ENCODE data around the gene APOOL.
"Not testable (repeated sequence)": the region's sequence is repeated elsewhere in the genome, so short reads cannot be mapped to it uniquely, and the experiment has no call there.

Gene APOOL, protein sequence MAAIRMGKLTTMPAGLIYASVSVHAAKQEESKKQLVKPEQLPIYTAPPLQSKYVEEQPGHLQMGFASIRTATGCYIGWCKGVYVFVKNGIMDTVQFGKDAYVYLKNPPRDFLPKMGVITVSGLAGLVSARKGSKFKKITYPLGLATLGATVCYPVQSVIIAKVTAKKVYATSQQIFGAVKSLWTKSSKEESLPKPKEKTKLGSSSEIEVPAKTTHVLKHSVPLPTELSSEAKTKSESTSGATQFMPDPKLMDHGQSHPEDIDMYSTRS

DNA sequence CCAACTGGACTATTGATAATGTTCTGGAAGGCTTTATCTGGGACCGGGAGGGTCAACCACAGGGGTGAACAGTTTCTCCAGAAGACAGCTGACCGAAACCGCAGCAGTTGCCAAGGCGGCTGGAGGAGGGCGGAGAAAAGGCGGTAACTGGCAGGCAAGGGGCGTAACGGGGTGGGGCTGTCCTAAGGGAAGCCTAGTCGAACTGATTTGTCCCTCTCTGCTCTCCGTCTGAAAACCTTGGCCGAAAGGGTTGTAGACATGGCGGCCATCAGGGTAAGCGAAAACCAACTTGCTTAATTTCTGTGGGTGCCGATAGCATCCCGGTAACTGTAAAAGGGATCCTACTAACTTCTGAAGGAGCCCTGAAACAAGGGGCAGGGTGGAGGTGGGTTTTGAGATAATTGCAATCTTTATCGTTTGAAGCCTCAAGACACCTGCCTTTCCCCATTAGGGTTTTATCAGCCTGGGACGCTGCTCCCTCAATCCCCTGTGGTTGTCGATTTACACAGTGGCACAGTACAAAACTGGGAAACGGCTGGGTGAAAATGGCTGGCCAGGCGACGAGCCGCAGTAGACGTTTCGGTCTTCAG, at the start of gene APOOL:
APOOL (plus strand) TSS at position 223 of the 590 bp plus-strand sequence; CDS start at position 259, 36 bp downstream.
- peak; percentile 69 for DNase-seq (ENCODE audit: low spot score)

DNA sequence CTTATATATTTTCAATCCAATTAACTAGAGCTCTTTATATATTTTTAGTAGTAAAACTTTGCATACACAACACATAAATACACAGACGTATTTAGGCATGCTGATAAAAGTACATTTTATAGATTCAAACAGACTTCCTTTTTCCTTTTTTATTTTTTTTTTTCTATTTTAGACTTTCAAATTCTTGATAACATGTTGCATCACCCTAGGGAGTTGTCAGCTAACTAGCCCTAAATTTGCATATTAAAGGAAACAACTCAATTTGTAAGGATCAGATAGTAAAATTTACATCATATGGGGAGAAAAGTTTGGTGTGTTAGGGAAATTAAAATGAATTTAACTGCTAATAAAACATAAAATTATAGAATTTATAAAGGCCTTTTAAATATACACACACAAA, 47.4 kb upstream of the APOOL start:
- no peak for DNase-seq (ENCODE audit: low spot score)

DNA sequence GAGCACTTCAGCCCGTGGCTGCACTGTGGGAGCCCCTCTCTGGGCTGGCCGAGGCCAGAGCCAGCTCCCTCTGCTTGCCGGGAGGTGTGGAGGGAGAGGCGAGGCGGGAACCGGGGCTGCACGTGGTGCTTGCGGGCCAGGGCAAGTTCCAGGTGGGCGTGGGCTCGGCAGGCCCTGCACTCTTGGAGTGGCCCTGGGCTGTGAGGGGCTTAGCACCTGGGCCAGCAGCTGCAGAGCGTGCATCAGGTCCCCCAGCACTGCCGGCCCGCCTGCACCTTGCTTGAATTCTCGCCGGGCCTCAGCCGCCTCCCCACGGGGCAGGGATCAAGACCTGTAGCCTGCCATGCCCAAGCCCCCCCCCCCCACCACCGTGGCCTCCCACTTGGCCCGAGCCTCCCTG, 28.9 kb upstream of the APOOL start:
- DNase-seq (ENCODE audit: low spot score), result no peak

DNA sequence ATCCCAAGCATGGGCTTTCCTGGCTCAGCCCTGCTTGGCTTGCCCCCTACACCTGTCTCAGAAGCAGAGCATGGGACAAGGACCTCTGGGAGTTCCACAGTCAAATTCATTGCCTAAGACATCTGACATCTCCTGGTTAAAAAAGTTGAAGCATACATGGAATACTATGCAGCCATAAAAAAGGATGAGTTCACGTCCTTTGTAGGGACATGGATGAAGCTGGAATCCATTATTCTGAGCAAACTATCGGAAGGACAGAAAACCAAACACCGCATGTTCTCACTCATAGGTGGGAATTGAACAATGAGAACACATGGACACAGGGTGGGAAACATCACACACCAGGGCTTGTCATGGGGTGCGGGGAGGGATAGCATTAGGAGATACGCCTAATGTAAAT, 11.9 kb upstream of the APOOL start:
- DNase-seq (ENCODE audit: low spot score), result not testable (repeated sequence)

DNA sequence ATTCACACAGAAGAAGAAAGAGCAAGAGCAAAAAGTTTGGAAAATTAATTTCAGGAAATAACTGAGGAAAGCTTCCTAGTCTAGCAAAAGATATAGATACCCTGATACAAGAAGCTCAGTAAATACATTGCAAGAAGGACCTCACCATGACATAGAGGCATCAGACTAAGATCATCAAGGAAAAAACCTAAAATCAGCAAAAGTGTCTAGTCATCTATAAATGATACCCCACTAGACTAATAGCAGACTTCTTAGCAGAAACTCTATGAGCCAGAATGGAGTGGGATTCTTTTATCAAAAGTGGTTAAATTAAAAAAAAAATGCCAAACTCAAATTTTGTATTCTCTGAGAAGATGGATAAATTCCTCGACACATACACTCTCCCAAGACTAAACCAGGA, 10.5 kb upstream of the APOOL start:
- DNase-seq (ENCODE audit: low spot score), result no peak

DNA sequence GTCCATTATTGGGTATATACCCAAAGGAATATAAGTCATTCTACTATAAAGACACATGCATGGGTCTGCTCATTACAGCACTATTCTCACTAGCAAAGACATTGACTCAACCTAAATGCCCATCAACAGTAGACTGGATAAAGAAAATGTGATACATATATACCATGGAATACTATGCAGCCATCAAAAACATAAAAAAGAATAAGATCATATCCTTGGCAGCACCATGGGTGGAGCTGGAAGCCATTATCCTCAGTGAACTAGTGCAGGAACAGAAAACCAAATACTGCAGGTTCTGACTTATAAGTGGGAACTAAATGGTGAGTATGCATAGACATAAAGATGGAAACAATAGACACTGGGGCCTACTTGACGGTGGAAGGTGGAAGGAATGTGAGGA, 2.3 kb upstream of the APOOL start:
- no peak for DNase-seq (ENCODE audit: low spot score)

DNA sequence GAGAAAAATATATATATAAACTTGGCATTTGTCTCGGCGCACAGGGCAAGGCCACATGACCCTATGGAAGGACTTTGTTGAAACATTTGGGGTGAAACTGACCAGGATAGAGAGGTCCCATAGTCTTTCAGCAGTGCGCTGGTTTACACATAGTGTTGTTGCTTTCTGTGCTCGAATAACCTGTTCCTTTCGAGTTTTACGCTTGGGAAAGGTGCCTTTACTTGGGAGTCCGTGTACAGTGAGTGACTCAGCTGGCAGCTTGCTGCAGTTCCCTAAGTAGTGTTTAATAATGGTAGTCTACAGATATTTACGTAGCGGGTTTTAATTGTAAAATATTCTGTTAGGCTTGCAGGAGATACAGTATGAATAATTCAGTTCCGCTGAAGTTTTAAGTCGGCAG, 578 bp downstream of the APOOL start:
- DNase-seq (ENCODE audit: low spot score), result no peak

DNA sequence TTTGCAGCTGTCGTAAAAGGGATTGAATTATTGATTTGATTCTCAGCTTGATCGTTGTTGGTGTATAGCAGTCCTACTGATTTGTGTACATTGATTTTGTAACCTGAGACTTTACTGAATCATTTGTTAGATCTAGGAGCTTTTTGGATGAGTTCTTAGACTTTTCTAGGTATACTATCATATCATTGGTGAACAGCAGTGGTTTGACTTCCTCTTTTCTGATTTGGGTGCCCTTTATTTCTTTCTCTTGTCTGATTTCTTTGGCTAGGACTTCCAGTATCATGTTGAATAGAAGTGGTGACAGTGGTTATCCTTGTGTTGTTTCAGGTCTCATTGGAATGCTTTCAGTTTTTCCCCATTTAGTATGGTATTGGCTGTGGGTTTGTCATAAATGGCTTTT, 8.4 kb downstream of the APOOL start:
- no peak for DNase-seq (ENCODE audit: low spot score)

DNA sequence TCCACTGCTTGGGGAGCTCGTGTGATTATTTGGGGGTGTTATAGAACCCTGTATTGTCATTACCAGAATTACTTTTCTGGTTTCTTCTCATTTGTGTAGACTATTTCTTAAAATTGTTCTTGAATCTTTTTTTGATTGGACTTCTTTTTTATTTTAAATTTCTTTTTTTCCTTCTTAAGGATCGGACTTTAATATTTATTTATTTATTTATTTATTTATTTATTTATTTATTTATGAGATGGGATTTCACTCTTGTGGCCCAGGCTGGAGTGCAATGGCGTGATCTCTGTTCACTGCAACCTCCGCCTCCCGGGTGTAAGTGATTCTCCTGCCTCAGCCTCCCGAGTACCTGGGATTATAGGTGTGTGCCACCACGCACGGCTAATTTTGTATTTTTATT, 11.7 kb downstream of the APOOL start:
- not testable (repeated sequence) for DNase-seq (ENCODE audit: low spot score)

DNA sequence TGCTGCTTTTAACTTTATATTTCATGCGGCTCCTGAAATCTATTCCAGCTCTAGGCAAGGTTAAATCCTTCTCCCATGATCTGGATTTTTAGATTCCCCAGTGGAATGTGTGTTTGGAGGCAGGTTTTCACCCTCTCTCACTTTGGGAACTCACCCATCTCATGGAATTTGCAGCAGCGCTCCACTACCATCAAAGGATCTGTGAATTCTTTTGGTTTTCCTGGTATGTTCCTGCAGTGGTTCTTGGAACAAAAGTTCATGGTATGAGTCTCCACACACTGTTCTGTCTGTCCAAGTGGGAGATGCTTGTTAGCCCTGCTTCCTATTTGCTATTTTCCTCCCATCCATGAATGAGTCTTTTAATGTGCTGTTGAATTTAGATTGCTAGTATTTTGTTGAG, 14.0 kb downstream of the APOOL start:
- no peak for DNase-seq (ENCODE audit: low spot score)

DNA sequence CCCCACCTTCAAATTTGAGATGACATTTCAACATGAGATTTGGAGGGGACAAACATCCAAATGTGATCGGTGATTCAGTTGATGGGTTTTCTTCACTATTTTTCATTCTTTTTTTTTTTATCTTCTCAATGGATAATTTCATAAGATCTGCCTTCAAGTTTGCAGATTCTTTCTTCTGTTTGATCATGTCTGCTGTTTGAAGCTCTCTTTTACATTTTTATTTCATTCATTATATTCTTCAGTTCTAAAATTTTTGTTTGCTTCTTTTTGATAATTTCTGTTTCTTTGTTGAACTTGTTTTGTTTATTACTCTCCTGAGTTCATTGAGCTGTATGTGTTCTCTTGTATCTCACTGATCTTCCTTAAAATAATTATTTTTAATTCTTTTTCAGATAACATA, 14.8 kb downstream of the APOOL start:
- DNase-seq (ENCODE audit: low spot score), result no peak

DNA sequence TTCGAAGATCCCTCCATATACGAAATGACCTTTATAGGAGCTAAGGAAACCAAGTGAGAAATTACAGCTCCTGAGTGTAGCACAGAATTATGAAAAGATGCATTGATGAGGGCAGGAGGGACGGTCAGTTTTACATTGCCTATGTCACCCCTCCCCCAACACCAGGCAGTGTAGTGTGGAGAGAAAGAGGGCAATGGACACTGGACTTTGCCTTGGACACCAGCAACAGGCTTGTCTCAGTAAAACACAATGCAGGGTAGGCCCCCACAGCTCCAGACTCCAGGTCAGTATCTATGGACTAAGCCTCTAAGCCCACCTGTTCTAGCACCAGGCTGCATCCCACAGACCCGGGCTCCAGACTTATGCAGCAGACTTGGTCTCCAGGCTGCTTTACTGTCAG, 16.5 kb downstream of the APOOL start:
- DNase-seq (ENCODE audit: low spot score), result no peak

DNA sequence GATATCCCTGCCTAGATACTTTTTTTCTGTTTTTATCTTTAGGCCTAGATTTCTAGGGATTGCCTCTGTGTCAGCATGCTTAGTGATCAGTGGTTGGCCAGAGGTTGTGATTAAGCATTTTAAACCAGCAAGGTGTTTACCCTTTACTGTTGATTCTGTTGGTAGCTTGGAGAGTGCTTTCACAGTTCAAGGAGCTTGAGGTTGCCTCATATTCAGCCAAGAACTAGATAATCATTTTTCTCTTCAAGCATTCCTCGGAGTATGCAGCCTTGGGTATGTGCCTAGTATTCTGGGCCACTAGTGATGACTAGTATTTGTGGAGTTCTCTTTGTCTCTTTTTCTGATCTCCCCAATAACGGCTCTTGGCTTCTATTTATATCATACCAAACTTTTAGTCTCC, 20.4 kb downstream of the APOOL start:
- DNase-seq (ENCODE audit: low spot score), result no peak

DNA sequence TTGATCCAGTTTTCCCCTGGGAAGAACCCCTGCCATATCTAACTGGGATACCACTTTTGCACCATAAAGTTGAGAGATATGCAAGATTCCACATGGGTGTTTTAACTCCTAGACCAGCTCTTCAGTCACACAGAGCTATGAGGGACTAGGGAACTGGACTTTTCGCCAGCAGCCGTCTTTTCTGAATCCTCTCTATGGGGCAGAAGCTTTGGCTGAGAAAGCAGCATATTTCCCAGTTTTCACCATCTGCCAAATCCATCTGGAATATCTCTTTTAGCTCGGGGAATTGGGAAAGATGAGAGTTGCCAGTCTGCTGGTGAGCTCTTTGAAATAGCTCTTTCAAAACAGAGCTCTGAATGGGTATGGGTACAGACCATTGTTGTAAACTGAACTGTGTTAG, 20.9 kb downstream of the APOOL start:
- DNase-seq (ENCODE audit: low spot score), result no peak

DNA sequence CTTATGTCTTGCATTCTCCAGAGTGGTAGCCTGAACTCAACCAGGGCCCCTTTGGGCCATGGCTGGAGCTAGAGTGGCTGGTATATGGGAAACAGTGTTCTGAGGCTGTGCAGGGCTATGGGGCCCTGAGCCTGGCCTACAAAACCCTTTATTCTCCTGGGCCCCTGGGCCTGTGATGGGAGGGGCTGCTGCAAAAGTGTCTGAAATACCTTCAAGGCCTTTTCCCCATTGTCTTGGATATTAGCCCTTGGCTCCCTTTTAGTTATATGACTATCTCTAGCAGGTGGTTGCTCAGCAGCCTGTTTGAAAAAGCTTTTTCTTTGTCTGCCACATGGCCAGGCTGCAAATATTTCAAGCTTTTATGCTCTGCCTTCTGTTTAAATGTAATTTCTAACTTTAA, 22.5 kb downstream of the APOOL start:
- DNase-seq (ENCODE audit: low spot score), result no peak

DNA sequence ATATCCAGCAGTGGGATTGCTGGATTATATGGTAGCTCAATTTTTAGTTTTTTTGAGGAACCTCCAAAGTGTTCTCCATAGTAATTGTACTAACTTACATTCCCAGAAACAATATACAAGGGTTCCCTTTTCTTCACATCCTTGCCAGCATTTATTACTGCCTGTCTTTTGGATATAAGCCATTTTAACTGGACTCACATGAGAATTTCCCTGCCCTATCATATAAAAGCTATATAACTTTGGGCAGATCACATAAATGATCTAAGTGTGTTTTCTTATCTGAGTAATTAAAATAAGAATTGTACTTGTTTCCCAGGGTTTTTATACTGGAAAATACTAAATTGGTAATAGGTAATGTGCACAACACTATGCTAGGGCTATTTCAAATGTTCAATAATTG, 25.4 kb downstream of the APOOL start:
- no peak for DNase-seq (ENCODE audit: low spot score)

DNA sequence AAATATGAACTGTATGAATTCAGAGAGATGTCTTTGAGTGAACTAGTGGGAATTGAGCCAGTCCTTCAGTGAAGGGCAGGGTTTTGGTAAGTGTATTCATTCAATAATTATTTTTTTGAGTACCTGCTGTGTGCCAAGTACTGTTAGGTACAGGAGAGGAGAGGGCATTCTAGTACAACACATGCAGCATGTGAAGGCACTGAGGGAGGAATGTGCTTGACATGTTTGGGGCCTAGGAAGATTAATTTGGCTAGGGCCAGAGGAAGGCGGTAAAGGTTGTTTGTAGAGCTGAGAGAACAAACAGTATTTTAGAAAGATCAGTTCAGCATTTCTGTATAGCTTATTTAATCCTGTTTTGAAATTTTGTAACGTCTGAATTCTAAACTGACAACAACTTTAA, 27.8 kb downstream of the APOOL start:
- DNase-seq (ENCODE audit: low spot score), result no peak

DNA sequence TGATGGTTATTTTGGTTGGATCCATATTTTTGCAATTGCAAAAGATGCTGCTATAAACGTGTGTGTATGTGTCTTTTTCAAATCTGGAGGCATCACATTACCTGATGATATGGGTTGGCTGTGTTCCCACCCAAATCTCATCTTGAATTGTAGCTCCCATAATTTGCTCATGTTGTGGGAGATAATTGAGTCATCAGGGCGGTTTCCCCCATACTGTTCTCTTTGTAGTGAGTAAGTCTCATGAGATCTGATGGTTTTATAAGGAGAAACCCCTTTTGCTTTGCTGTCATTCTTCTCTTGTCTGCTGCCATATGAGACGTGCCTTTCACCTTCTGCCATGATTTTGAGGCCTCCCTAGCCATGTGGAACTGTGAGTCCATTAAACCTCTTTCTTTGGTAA, 33.4 kb downstream of the APOOL start:
- no peak for DNase-seq (ENCODE audit: low spot score)

DNA sequence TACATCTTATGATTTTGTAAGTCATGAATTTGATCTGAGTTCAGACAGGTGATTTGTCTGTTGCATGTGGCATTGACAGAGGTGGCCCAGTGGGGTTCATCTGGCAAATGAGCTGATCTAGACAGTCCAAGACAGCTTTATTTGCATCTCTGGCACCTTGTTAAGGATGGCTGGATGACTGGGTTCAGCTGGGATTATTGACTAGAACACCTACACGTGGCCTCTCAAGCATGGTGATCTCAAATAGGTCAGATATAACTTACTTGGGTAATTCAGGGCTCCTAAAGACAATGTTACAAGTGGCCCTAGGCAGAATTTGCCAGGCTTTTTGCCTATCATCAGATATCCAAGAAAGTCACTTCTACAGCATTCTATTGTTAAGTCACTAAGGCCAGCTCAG, 48.0 kb downstream of the APOOL start:
- no peak for DNase-seq (ENCODE audit: low spot score)

DNA sequence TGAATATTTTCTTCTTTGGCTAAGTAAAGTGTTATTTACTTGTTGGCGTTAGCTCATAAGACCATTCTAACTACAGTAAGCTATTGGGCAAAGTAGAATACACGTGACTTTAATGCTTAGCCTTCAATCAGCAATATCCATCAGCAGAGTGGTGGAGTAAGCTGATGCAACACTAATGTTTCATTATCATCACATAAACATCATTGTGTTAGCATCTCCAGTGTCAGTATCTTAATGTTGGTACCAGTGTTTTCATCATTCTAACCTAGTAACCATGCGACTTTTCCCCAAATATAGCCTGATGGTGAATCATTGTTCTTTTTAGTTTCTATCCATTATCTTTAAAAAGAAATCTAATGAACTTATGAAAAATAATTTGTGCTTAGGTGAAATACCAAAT, 48.5 kb downstream of the APOOL start:
- DNase-seq (ENCODE audit: low spot score), result no peak

DNA sequence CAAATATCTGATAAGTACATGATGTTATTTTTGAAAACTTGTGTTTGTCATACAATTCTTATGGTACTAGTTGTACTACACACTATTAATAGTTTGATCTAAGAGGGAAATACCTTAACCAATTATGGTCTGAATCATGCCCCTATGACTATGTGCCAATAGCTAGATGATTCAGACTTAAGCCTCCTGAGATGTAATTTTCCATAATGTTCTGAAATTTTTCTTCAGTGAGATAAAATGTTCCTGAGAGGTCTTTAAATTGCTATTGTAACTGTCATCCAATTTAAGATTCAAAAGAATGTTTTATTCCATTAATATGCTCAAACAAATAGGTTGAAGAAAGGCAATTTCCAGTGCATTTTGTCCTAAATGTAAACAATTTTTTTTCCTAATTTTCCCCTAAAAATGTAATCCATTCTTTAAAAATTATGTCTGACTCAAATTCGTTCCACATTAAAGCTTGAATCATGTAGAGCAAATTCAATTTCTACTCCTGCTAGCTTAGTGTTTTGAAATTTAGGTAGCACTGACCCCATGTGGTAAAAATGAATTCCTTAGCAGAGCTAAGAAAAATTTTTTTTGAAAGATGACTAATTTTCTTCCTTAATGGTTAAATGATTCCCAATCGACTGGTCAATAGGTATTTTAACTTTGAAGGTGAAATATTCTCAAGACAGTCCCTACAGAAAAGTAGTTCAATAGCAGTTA, 49.1 kb downstream of the APOOL start:
- DNase-seq (ENCODE audit: low spot score), result no peak

DNA sequence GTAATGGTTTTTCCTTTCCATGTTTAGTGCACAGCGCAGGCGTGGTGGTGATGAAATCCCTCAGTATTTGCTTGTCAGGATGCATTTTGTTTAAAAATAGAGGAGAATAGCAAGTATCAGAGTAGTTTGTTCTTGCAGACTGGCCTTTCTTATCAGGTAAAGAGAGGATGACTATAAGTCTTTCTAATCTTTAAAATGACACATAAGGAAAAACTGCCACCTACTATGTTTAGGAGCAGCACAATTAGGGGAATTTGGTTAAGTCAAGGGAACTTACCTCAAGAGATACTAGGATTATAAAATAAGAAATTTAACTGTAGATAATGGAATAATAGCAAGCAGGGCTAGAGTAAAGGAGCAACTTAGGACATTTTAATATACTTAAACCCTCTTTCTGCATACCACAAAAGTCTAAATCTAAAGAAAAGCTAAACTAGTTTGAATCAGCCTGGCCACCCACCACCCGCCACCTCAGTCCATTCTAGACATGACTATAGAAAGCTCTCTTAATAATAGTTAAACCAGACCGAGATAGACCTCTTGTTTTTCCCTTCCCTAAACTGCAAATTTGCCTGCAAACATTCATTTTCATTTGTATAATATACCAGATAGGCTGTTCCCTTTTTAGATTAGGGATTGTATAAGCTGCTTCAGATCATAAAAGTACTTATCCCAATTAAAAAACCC, 62.0 kb downstream of the APOOL start:
- DNase-seq (ENCODE audit: low spot score), result no peak

DNA sequence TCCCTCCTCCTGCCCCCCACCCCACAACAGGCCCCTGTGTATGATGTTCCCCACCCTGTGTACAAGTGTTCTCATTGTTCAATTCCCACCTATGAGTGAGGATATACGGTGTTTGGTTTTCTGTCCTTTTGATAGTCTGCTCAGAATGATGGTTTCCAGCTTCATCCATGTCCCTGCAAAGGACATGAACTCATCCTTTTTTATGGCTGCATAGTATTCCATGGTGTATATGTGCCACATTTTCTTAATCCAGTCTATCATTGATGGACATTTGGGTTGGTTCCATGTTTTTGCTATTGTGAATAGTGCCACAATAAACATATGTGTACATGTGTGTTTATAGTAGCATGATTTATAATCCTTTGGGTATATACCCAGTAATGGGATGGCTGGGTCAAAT, 73.6 kb downstream of the APOOL start:
- DNase-seq (ENCODE audit: low spot score), result not testable (repeated sequence)

All from COLO829 (cell line).